Embryonic facial prominence (tissue), 1 donor: ENCODE data around the gene SH3BP5.

Experiments used
- DNase-seq: peaks from one replicate; pipeline ENCODE4 v3.0.0-alpha.2; 2016; ENCODE audit errors: extremely low spot score

Gene SH3BP5

DNA sequence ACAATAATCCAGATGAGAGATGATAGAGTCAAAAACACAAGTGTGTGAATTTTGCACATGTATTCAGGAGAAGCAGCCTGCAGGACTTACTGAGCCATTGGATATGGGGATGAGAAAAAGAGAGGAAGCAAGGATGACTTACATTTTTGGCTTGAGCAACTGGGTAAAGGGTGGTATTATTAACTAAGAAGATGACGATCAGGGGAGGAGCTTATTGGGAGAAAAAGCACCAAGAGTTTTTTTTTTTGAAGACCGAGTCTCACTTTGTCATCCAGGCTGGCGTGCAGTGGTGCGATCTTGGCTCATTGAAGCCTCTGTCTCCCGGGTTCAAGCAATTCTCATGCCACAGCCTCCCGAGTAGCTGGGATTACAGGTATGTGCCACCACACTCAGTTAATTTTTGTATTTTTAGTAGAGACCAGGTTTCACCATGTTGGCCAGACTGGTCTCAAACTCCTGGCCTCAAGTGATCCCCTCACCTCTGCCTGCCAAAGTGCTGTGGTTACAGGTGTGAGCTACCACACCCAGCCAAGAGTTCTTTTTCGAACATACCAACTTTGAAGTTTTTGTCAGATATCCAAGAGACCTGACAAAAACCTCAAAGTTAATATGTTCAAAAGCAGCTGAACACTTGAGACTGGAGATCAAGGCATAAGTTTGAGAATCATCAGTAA is 14.8 kb upstream of the SH3BP5 start:
- no peak for DNase-seq

DNA sequence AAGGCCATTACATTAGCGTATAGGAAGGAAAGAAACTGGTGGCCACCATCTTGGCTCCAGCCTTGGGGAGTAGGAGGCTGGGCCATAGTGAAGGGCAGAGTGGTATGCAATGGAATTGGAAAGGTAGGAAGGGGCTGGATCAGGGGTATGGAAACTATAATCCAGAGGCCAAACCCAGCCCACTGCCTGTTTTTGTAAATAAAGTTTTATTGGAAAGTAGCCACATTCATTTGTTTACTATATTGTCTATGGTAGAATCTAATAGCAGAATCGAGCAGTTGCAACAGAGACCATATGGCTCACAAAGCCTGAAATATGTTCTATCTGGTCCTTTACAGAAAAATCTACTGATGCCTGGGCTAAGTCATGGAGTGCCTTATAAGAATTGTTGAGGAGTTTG is 14.1 kb upstream of the SH3BP5 start:
- no peak for DNase-seq

DNA sequence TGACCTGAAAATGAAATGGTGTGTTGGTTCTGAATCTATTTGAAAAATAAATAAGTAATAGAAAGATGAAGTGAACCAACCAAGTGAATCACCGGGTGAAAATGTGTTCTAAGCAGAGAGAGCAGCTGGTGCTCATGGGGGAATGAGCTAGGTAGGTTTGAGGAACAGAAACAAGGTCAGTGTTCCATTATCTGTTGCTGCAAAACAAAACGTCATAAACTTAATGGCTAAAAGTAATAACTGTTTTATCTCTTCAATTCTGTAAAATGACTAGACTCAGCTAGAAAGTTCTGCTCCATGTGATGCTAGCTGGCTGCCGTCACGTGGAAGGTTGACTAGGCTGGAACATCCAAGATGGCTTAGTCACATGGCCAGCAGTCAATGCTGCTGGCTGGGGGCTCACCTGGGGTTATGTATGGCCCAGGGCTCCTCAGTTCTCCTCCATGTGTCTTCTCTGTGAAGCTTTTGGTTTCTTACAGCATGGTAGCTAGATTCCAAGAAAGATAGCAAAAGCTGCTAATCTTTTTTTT is 13.3 kb upstream of the SH3BP5 start:
- no peak for DNase-seq

DNA sequence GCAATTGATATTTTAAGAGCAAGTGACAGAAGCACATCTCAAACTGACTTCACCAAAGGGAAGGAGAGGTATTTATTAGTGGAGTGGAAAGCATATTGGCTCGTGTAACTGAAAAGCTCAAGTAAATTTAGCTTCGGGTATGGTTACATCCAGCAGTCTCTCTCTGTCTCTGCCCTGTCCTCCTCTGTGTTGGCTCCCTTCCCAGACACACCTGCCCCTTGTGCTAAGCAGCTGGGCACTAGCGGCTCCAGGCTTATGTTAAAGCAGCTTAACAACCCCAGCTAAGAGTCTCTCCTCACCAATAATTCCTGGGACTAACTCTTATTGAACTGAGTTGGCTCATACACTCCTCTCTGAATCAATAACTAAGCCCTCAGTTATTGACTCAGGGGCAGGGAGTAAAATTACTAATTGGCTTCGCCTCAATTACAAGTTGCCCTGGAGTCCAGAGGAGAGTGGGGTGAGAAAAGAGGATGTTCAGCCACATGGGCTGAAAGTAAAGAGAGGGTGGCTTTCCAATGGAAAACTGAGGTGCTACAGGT is 12.8 kb upstream of the SH3BP5 start:
- DNase-seq = no peak

DNA sequence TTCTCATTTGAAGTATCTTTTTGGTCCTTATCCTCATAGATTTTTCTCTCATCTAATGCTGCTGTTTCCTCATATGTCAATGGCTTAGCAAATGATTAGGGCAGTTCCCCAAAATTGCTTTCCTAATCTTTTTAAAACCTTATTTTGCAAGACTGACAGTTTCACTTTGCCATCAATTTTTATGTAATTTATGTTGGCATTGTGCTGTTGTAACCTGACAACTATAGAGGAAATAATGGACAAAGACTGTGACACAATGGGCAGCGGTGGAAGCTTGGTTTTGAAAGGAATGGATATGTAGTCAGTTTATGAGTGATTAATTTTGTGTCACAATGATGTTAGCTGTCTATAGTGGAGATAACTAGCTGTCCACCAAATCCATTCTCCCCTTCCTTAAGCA is 10.6 kb upstream of the SH3BP5 start:
- no peak for DNase-seq

DNA sequence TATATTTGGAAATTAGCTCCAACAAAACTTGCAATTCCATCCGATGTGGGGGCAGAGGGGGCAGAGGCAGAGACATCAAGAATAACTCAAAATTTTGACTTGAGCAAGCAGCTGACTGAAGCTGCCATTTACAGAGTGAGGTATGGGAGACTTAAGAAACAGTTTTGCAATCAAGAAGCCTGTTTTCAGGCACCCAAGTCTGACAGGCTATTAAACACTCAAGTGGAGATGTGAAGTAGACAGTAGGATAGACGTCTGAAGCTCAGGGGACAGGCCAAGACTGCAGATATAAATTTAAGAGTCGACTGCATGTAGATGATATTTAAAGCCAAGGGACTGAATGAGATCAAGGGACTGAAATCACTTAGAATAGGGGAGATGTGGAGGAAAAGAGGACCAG is 9.9 kb upstream of the SH3BP5 start:
- no peak for DNase-seq

DNA sequence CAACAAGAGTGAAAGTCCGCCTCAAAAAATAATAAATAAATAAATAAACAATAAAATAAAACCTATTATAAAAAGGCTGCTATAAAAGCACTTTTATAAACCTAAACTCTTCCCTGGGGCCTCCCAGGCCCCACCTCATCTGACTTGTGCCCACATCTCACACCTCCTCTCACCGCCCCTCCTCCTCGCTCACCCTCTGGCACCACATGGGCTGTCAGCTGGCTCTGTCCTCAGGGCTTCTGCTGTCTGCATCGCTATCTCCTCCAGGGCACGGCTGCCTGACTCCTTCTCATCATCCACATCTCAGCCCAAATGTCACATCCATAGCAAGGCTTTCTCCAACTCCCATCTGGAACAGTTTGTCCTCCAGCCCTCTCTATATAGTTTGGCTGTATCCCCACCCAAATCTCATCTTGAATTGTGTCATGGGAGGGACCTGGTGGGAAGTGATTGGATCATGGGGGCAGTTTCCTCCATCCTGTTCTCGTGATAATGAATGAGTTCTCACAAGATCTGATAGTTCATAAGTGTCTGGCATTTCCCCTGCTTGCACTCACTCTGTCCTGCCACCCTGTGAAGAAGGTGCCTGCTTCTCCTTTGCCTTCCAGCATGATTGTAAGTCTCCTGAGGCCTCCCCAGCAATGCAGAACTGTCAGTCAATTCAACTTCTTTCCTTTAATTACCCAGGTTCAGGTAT is 8.8 kb upstream of the SH3BP5 start:
- DNase-seq = no peak

DNA sequence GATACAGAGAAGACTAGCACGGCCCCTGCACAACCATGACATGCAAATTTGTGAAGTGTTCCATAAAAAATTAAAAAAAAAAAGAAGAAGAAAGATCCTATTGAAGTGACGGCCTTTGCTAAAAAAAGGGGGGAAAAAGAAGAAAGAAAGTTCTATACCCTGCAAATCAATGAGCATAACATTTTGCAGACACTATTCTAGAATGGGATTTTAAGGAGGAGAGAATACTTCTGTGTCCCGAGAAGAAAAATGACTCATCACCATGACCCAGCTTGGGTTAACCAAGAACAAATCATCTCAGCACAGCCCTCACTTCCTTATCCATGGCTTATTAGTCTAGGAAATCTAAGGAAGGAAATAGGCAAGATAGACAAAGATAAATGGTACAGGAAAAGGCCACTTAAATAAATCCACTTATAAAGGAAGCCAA is 7.4 kb upstream of the SH3BP5 start:
- DNase-seq = no peak

DNA sequence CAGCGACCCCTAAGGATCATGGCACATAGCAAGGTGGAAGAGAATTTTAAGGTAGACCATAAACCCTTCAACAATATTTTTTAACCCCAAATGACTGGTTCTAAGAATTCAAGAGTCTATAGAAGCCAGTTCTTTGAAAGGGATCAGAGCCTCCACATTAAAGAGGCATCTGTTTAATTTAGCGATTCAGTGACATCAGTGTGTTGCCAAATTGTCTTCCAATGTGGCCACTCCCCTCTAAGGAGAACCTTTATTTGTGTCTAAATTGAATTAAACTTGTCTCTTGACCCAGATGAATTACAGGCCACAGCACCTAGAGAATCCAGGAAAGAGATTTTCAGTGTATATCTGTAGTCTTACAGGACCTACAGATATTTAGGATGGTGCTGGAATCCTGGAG is 6.6 kb upstream of the SH3BP5 start:
- DNase-seq = no peak

DNA sequence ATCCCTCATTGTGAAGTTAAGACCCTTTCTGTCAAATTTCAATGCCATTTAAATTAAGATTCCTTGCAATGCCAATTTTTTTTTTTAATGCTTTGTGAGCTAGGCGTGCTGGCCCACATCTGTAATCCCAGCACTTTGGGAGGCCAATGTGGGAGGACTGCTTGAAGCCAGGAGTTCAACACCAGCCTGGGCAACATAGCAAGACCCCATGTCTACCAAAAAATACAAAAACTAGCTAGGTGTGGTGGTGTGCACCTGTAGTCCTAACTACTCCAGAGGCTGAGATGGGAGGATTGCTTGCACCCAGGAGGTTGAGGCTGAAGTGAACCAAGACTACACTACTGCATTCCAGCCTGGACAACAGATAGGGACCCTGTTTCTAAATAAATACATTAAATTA is 5.6 kb upstream of the SH3BP5 start:
- no peak for DNase-seq

DNA sequence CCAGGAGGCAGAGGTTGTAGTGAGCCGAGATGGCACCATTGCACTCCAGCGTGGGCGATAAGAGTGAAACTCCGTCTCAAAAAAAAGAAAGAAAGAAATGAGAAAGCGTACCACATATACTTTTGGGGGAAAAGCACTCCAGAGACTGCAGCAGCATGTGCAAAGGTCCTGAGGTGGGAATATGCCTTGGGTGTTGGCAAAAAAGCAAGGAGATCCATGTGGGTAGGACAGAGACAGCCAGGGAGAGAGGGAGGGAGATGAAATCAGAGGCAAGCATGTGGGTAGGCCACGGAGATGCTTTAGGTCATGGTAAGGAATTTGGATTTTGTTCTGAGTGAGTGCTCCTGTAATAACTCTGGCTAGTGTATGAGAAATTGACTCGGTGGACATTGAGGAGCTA is 3.7 kb upstream of the SH3BP5 start:
- no peak for DNase-seq

DNA sequence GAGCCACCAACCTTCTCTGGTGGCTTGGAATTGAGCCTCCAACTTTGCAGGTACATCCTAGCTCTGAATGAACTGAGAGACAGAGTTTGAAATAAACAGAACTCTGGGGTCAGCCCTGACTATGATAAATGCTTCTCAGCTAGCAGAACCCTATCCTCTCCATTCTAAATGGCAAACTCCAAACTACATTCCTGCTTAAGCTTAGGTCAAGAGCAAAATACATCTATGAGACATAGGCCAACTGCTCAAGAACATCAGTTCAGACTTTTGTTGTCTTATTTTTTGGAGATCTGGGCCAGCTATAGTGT is 1.5 kb upstream of the SH3BP5 start:
- no peak for DNase-seq

DNA sequence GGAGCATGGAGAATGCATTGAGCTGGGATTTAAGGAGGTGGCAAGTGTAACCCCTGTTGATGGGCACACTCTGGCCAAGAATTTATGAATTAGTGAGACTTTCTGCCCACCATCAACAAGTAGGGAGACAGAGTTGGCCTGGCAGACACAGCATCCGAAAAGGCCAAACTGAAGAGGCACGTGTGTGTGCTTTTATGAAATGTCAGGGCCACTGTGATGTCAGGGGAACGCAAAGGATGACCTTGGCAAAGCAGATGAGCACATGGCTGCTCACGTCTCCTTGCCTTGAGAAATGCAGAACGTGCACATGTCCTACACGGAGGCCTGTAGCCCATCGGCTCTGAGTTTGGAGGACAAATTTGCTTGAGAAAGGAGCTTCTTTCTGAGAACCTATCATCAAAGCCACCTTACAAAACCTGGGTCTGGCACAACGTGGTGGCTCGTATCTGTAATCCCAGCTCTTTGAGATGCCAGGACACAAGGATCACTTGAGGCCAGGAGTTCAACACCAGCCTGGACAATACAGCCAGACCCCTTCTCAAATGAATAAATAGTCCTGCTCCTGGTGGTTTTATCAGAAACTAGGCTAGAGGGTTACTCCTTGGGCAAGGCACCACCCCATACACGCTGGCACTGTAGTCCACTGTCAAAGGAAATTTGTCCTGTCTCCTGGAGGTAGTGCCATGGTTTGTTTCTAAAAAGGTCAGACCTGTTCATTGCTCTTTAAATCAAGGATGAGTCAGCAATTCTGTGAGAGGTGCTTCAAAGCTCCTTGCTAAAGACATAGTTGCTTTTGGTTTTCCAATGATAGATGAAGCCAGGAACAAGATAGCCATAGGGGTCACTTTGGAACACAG is 941 bp upstream of the SH3BP5 start:
- DNase-seq = no peak

DNA sequence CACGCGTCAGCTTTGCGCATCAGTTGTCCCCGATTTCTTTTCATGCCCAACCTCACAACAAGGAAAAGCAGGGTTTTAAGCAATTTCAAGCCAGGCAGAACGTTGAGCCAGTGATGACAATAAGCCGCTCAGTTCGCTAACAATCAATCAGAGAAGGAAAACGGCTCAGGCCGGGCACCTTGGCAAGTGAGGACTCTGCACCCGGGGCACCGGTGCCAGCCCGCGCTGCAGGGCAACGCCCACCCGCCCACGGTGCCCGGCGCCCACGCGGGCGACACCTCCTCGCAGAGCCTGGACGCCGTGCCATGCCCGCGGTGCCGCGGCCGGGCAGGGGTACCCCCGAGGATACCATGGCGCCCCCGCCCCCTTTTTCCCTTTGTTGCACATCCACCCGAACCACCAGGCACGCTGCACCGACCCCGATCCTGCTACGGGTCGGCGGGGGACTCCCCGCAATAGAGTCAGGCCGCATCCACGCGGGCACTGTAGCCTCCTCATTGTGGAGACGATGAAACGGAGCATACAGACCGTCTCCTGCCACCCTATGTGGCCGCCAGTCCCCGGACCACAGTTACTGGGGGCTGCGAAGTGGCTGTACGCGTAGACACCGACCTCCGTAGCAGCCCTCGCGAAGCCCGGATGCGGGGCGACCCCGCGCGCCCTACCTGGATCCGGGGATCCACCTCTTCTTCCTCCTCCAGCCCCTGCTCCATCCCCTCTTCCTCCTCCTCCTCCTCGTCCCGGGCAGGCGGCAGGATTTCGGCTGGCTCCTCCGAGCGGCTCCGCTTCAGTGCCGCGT is 581 bp downstream of the SH3BP5 start:
- DNase-seq = no peak

DNA sequence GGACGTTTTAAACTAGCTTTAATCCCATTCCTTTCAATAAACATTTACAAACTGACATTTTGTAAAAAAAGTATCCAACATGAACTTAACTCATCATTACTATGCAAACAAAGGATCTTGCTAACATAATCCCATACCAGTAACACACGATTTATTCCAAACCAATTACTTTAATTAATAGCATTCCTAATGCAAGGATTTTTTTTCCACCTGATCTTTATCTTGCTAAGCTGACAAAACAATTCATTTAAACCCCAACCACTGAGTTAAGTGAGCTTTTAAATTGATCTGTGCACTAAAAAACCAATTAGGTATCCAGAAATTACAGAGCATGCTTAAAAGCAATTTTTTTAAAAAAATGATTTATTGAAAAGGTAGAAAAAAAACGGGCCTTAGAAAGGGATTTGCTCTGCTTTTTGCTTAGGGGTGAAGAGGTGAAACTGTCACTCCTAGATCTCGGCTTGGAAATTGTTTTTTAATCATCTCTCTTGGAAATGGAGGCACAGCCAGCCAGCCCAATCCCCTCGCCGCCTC is 1.2 kb downstream of the SH3BP5 start:
- DNase-seq = no peak

DNA sequence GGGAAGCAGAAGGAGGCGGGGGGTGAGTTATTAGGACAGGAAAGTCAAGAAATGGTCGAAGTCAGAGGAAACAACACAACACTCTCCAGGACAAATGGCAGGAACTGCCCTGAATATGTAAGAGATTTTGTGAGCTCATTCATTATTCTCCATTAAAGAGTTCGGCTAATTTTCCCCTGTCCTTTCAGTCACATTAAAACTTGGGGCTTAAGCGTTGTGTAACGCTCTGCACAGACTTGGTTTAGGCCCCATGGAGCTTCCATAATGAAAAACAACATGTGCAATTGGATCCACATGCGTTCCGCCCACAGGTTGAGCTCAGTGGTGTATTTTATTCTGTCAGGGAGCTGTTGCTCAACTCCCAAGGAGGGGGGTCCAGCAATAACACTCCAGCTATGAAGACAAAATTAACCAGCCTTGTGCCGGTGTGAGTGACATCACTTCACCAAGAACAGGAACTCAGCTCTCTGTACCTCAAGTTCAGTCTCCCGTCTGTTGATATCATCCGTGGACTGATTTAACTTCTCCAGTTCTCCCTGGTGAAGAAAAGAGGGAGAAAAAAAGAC is 2.3 kb downstream of the SH3BP5 start:
- peak; percentile 71 for DNase-seq

DNA sequence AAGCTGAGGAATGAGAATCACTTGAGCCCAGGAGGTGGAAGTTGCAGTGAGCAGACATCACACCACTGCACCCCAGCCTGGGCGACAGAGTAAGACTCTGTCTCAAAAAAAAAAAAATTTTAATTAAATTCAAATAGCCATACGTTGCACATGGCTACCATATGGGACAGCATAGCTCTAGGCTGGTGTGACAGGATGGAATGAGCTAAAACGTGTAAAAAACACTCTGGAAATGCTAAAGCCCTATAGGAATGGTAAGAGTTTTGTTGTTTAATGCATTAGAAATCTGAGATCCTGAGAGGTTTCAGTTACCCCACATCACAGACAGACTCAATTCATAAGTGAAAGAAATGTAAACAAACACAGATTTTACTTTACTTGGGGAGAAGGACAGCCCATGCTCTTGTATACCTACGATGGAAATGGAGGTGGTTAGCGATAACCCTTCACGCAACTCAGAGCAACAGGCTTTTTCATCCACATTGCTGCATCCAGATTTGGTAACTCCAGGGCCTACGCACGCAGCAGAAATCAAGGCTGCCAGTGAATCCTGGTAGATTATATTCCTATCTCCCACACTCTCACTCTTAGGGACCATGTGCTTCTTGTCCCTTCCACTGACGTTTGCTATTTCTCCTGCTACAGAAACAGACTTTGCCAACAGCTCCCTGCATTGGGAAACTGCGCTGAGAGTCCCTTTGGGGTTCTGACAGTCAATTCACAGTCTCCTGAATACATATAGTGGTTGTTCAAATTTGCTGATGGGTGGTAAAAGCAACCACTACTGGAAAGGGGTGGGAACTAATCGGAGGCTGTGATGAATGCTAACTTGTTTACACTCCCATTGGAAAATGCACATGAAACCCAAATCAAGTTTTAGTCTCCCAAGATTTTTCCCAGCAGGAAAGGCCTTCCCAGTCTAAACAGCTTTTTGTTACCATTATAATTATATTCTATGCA is 3.1 kb downstream of the SH3BP5 start:
- no peak for DNase-seq

DNA sequence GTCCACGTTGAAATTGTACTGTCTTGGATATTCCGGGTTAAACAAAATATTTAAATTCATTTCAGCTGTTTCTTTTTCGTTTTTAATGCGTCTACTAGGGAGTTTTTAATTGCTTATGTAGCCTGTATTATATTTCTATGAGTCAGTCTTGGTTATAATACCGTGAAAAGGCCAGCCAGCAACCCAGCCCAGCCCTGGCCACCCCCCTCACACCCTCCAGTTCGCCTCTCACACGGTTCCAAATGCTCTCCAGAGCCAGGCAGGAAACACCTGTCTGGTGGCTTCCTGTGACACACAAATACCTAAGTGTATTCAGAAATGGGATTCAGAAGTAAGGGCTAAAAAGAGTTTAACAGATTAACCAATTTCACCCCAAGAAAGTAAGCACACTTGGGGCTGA is 4.4 kb downstream of the SH3BP5 start:
- DNase-seq = no peak

DNA sequence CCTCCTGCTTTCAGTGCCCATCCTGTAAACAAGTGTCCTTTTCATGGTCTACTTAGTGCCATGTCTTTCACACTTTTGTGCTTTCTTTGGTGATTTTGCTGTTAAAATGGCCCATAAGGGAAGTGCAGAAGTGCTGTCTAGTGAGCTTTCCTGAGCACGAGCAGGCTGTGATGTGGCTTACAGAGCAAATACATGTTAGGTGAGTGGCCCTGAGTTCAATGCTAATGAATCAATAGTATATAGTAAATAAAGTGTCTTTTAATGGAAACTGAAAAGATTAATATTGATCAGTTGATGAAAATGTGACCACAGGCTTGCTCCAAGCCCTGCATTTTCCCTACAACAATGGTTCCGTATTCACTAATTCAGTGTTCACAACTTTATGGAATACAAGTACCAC is 5.7 kb downstream of the SH3BP5 start:
- no peak for DNase-seq

DNA sequence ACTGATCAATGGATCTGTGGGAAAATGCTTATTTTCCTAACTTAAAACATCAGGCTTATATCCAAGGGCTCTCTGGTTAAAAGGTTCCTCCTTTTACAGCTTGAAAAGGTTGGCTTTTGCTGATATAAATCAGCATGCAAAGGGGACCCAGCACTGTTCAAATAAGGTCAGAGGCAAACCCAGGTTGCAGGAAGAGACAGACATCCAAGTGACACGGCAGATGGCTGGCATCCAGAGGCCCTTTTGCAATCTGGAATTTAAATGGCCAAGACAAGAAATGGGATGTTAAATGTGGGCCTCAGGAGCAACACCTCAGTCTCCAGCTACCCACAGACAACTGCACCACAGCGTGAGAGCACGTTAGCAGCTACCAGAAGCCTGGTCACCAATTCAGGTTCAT is 6.3 kb downstream of the SH3BP5 start:
- DNase-seq = no peak
